ENCODE results near the gene TUBD1. TPM values are rescaled to one million over a fixed set of nuclear protein-coding genes. Genes with fewer than 3 reads are reported as not detected.
A peak's percentile ranks its signal among the peaks of the same experiment; 100 is the strongest.

TUBD1 gene
- total and polyA plus RNA-seq, 2 of the 13 experiments (the other 11 are each of a cell fraction or from before 2014, with no cell fraction given) = 18.2 to 25.9 TPM

DNA sequence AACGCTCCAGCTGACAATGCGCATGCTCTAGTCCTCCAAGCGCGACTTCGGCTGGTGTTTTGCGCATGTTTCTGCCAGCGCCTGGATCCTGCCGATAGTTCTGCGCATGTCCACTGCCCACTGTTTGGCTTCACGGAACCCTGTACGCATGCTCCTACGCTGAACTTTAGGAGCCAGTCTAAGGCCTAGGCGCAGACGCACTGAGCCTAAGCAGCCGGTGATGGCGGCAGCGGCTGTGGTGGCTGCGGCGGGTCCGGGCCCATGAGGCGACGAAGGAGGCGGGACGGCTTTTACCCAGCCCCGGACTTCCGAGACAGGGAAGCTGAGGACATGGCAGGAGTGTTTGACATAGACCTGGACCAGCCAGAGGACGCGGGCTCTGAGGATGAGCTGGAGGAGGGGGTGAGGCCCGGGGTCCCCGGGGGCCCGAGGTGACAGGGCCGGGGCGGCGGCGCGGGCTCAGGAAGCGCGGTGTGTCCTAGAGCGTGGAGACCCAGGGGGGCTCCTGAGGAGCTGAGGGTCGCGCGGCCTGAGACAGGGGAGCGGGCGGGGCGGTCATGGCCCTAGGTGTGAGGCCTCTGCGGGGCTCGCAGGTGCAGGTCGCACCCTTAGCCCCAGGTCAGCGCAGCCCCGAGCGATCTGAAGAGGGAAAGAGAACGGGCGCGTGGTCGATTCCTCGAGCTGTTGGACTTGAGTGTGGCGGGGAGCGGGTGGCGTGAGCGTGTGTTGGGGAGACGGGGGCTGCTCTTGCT, at the start of gene TUBD1, which contains the start of gene RPS6KB1 (continued):
- TF ChIP-seq, protein P1, sequence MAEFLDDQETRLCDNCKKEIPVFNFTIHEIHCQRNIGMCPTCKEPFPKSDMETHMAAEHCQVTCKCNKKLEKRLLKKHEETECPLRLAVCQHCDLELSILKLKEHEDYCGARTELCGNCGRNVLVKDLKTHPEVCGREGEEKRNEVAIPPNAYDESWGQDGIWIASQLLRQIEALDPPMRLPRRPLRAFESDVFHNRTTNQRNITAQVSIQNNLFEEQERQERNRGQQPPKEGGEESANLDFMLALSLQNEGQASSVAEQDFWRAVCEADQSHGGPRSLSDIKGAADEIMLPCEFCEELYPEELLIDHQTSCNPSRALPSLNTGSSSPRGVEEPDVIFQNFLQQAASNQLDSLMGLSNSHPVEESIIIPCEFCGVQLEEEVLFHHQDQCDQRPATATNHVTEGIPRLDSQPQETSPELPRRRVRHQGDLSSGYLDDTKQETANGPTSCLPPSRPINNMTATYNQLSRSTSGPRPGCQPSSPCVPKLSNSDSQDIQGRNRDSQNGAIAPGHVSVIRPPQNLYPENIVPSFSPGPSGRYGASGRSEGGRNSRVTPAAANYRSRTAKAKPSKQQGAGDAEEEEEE (CRISPR knock-in tag; IDR thresholded peaks at IDR 0.05; ENCODE audit: borderline replicate concordance) = no peak
- TF ChIP-seq SP5 (CRISPR knock-in tag; IDR thresholded peaks at IDR 0.05; ENCODE audit: borderline replicate concordance, low read depth) = no peak
- peak; percentile 83 for TF ChIP-seq EEA1 (CRISPR knock-in tag; IDR thresholded peaks at IDR 0.05; ENCODE audit: borderline replicate concordance)
- TF ChIP-seq MTF1 (CRISPR knock-in tag; IDR thresholded peaks at IDR 0.05) = no peak
- no peak for TF ChIP-seq CHD4 (IDR thresholded peaks at IDR 0.05; ENCODE audit: borderline replicate concordance, low read length)
- TF ChIP-seq, protein P2, sequence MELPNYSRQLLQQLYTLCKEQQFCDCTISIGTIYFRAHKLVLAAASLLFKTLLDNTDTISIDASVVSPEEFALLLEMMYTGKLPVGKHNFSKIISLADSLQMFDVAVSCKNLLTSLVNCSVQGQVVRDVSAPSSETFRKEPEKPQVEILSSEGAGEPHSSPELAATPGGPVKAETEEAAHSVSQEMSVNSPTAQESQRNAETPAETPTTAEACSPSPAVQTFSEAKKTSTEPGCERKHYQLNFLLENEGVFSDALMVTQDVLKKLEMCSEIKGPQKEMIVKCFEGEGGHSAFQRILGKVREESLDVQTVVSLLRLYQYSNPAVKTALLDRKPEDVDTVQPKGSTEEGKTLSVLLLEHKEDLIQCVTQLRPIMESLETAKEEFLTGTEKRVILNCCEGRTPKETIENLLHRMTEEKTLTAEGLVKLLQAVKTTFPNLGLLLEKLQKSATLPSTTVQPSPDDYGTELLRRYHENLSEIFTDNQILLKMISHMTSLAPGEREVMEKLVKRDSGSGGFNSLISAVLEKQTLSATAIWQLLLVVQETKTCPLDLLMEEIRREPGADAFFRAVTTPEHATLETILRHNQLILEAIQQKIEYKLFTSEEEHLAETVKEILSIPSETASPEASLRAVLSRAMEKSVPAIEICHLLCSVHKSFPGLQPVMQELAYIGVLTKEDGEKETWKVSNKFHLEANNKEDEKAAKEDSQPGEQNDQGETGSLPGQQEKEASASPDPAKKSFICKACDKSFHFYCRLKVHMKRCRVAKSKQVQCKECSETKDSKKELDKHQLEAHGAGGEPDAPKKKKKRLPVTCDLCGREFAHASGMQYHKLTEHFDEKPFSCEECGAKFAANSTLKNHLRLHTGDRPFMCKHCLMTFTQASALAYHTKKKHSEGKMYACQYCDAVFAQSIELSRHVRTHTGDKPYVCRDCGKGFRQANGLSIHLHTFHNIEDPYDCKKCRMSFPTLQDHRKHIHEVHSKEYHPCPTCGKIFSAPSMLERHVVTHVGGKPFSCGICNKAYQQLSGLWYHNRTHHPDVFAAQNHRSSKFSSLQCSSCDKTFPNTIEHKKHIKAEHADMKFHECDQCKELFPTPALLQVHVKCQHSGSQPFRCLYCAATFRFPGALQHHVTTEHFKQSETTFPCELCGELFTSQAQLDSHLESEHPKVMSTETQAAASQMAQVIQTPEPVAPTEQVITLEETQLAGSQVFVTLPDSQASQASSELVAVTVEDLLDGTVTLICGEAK (IDR thresholded peaks at IDR 0.05) = no peak
- TF ChIP-seq, protein P2 (CRISPR knock-in tag; IDR thresholded peaks at IDR 0.05) = peak; percentile 64; the same call in 1 of the 2 replicates
- TF ChIP-seq ZSCAN9 (CRISPR knock-in tag; IDR thresholded peaks at IDR 0.05; ENCODE audit: borderline replicate concordance) = peak; percentile 93
- TF ChIP-seq, protein P3, sequence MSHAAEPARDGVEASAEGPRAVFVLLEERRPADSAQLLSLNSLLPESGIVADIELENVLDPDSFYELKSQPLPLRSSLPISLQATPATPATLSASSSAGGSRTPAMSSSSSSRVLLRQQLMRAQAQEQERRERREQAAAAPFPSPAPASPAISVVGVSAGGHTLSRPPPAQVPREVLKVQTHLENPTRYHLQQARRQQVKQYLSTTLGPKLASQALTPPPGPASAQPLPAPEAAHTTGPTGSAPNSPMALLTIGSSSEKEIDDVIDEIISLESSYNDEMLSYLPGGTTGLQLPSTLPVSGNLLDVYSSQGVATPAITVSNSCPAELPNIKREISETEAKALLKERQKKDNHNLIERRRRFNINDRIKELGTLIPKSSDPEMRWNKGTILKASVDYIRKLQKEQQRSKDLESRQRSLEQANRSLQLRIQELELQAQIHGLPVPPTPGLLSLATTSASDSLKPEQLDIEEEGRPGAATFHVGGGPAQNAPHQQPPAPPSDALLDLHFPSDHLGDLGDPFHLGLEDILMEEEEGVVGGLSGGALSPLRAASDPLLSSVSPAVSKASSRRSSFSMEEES (CRISPR knock-in tag; IDR thresholded peaks at IDR 0.05) = peak; percentile 85
- TF ChIP-seq ZNF563 (CRISPR knock-in tag; IDR thresholded peaks at IDR 0.05) = peak; percentile 91
- TF ChIP-seq ZNF530 (CRISPR knock-in tag; IDR thresholded peaks at IDR 0.05; ENCODE audit: low read depth) = no peak
- TF ChIP-seq MEIS1 (CRISPR knock-in tag; IDR thresholded peaks at IDR 0.05; ENCODE audit: borderline replicate concordance) = no peak
- TF ChIP-seq, protein P4, sequence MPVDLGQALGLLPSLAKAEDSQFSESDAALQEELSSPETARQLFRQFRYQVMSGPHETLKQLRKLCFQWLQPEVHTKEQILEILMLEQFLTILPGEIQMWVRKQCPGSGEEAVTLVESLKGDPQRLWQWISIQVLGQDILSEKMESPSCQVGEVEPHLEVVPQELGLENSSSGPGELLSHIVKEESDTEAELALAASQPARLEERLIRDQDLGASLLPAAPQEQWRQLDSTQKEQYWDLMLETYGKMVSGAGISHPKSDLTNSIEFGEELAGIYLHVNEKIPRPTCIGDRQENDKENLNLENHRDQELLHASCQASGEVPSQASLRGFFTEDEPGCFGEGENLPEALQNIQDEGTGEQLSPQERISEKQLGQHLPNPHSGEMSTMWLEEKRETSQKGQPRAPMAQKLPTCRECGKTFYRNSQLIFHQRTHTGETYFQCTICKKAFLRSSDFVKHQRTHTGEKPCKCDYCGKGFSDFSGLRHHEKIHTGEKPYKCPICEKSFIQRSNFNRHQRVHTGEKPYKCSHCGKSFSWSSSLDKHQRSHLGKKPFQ (CRISPR knock-in tag; IDR thresholded peaks at IDR 0.05; ENCODE audit: insufficient replicate concordance) = no peak
- TF ChIP-seq DPF2 (CRISPR knock-in tag; IDR thresholded peaks at IDR 0.05; ENCODE audit: borderline replicate concordance, low read depth) = no peak
- no peak; the same call in 1 of the 2 replicates for TF ChIP-seq AHR (CRISPR knock-in tag; IDR thresholded peaks at IDR 0.05)
